ENCODE measurements around the gene NAA60. TPM values are rescaled to one million over a fixed set of nuclear protein-coding genes. Genes with fewer than 3 reads are reported as not detected.

NAA60 gene
- total and polyA plus RNA-seq, 4 donors = 11.3 to 41.3 (median 25.6) TPM

DNA sequence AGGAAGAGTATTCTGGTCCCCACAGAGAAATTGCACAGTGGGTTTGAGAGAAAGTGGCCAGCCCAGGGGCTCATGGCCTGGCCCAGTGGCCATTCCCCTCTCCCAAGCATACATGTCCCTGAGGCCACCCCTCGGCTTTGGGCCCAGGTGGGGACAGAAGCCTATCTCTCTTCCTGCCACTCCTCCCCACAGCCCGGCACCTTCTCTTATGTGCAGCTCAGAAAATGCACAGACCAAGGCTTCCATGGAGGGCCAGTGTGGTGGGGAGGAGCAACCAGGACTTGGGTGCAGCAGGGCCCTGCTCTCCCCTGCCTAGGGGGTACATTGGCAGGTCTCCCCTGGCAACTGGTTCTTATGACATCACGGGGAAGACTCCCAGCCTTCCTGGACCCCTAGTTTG, 51.7 kb downstream of the NAA60 start, which contains the start of gene C16orf90:
Gene C16orf90 (minus strand): TSS at position 314 of the 400 bp plus-strand sequence. CDS start 68 bp downstream, at position 246.
- Histone ChIP-seq H3K4me3 (ENCODE audit: low read depth in 1 of 3, low read length in 3 of 3) (no peak within 1 kb of the TSS), H3K36me3 (ENCODE audit: control insufficient read depth in 4 of 4, insufficient read depth in 3 of 4, low read depth in 1 of 4, low read length in 3 of 4) (no peaks in the 10 kb centered on the region), H3K4me1 (ENCODE audit: control insufficient read depth in 4 of 4, insufficient read depth in 4 of 4, low read length in 3 of 4) (peaks cover 0 to 6% (median 4%) of the 10 kb centered on the region in 4 donors), H3K9ac (ENCODE audit: low read depth in 1 of 2, low read length in 2 of 2) (no peak within 1 kb of the TSS), H3K27ac (ENCODE audit: low read depth in 1 of 2, low read length in 2 of 2) (no peak within 1 kb of the TSS), H3K9me3 (ENCODE audit: control insufficient read depth in 4 of 4, low read length in 3 of 4) (no peaks in the 10 kb centered on the region), H3K27me3 (ENCODE audit: control insufficient read depth in 4 of 4, insufficient read depth in 4 of 4, low read length in 3 of 4) (no peaks in the 10 kb centered on the region)
- TF ChIP-seq HNF4A (conservative IDR thresholded peaks at IDR 0.05) (no peak), YY1 (IDR thresholded peaks at IDR 0.05) (no peak), EGR1 (IDR thresholded peaks at IDR 0.05; ENCODE audit: low read depth in 2 of 2) (no peak), HNF4G (IDR thresholded peaks at IDR 0.05) (no peak), NR2F2 (IDR thresholded peaks at IDR 0.05) (no peak), GABPA (IDR thresholded peaks at IDR 0.05 in 1 of 2, conservative IDR thresholded peaks at IDR 0.05 in 1 of 2) (no peak), SP1 (IDR thresholded peaks at IDR 0.05) (no peak), FOXA1 (IDR thresholded peaks at IDR 0.05) (no peak), RXRA (IDR thresholded peaks at IDR 0.05) (no peak), FOXA2 (IDR thresholded peaks at IDR 0.05) (no peak), JUND (IDR thresholded peaks at IDR 0.05) (no peak), RAD21 (IDR thresholded peaks at IDR 0.05) (no peak), TAF1 (conservative IDR thresholded peaks at IDR 0.05) (no peak)
- TF ChIP-seq, protein P1, sequence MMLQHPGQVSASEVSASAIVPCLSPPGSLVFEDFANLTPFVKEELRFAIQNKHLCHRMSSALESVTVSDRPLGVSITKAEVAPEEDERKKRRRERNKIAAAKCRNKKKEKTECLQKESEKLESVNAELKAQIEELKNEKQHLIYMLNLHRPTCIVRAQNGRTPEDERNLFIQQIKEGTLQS (IDR thresholded peaks at IDR 0.05) = no peak
- TF ChIP-seq, protein P2, sequence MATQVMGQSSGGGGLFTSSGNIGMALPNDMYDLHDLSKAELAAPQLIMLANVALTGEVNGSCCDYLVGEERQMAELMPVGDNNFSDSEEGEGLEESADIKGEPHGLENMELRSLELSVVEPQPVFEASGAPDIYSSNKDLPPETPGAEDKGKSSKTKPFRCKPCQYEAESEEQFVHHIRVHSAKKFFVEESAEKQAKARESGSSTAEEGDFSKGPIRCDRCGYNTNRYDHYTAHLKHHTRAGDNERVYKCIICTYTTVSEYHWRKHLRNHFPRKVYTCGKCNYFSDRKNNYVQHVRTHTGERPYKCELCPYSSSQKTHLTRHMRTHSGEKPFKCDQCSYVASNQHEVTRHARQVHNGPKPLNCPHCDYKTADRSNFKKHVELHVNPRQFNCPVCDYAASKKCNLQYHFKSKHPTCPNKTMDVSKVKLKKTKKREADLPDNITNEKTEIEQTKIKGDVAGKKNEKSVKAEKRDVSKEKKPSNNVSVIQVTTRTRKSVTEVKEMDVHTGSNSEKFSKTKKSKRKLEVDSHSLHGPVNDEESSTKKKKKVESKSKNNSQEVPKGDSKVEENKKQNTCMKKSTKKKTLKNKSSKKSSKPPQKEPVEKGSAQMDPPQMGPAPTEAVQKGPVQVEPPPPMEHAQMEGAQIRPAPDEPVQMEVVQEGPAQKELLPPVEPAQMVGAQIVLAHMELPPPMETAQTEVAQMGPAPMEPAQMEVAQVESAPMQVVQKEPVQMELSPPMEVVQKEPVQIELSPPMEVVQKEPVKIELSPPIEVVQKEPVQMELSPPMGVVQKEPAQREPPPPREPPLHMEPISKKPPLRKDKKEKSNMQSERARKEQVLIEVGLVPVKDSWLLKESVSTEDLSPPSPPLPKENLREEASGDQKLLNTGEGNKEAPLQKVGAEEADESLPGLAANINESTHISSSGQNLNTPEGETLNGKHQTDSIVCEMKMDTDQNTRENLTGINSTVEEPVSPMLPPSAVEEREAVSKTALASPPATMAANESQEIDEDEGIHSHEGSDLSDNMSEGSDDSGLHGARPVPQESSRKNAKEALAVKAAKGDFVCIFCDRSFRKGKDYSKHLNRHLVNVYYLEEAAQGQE (IDR thresholded peaks at IDR 0.05) = no peak
- TF ChIP-seq, protein P3, sequence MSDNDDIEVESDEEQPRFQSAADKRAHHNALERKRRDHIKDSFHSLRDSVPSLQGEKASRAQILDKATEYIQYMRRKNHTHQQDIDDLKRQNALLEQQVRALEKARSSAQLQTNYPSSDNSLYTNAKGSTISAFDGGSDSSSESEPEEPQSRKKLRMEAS (IDR thresholded peaks at IDR 0.05) = no peak
- DNase-seq (ENCODE audit: low spot score) = no peak
- WGBS = 97% methylated on average over 3 of the region's 3 CpGs

DNA sequence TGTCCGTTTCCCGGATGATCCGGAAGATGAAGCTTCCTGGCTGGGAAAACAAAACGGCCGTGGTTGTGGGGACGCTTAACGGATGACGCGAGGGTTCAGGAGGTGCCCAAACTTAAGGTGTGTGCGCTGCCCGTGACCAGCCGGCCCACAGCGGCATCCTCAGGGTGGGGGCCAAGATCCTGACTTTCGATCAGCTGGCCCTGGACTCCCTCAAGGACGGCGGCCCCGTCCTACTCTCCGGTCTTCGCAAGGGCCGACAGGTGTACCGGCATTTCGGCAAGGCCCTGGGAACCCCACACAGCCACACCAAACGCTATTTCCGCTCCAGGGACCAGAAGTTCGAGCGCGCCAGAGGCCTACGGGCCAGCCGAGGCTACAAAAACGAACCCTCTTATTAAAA, 52.9 kb downstream of the NAA60 start:
- Histone ChIP-seq H3K36me3 (ENCODE audit: control insufficient read depth in 4 of 4, insufficient read depth in 3 of 4, low read depth in 1 of 4, low read length in 3 of 4) (no peaks in the 10 kb centered on the region), H3K9me3 (ENCODE audit: control insufficient read depth in 4 of 4, low read length in 3 of 4) (no peaks in the 10 kb centered on the region), H3K27ac (ENCODE audit: low read depth in 1 of 2, low read length in 2 of 2) (no peak overlapping the region), H3K27me3 (ENCODE audit: control insufficient read depth in 4 of 4, insufficient read depth in 4 of 4, low read length in 3 of 4) (no peaks in the 10 kb centered on the region), H3K4me1 (ENCODE audit: control insufficient read depth in 4 of 4, insufficient read depth in 4 of 4, low read length in 3 of 4) (peaks cover 0 to 9% (median 1%) of the 10 kb centered on the region in 4 donors), H3K4me3 (ENCODE audit: low read depth in 1 of 3, low read length in 3 of 3) (no peak overlapping the region), H3K9ac (ENCODE audit: low read depth in 1 of 2, low read length in 2 of 2) (no peak overlapping the region)
- no peak for DNase-seq (ENCODE audit: low spot score)
- WGBS = 96% methylated on average over 30 of the region's 30 CpGs
- TF ChIP-seq HNF4A (conservative IDR thresholded peaks at IDR 0.05) = no peak
- TF ChIP-seq EGR1 (IDR thresholded peaks at IDR 0.05; ENCODE audit: low read depth in 2 of 2) = no peak
- TF ChIP-seq HNF4G (IDR thresholded peaks at IDR 0.05) = no peak
- TF ChIP-seq FOXA2 (IDR thresholded peaks at IDR 0.05) = no peak
- no peak for TF ChIP-seq GABPA (IDR thresholded peaks at IDR 0.05 in 1 of 2, conservative IDR thresholded peaks at IDR 0.05 in 1 of 2)
- no peak for TF ChIP-seq NR2F2 (IDR thresholded peaks at IDR 0.05)
- no peak for TF ChIP-seq FOXA1 (IDR thresholded peaks at IDR 0.05)
- TF ChIP-seq, protein P1 (IDR thresholded peaks at IDR 0.05) = no peak
- TF ChIP-seq, protein P2 (IDR thresholded peaks at IDR 0.05) = no peak
- no peak for TF ChIP-seq TAF1 (conservative IDR thresholded peaks at IDR 0.05)
- no peak for TF ChIP-seq SP1 (IDR thresholded peaks at IDR 0.05)
- TF ChIP-seq RAD21 (IDR thresholded peaks at IDR 0.05) = no peak
- TF ChIP-seq, protein P4, sequence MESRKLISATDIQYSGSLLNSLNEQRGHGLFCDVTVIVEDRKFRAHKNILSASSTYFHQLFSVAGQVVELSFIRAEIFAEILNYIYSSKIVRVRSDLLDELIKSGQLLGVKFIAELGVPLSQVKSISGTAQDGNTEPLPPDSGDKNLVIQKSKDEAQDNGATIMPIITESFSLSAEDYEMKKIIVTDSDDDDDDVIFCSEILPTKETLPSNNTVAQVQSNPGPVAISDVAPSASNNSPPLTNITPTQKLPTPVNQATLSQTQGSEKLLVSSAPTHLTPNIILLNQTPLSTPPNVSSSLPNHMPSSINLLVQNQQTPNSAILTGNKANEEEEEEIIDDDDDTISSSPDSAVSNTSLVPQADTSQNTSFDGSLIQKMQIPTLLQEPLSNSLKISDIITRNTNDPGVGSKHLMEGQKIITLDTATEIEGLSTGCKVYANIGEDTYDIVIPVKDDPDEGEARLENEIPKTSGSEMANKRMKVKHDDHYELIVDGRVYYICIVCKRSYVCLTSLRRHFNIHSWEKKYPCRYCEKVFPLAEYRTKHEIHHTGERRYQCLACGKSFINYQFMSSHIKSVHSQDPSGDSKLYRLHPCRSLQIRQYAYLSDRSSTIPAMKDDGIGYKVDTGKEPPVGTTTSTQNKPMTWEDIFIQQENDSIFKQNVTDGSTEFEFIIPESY (IDR thresholded peaks at IDR 0.05) = no peak
- TF ChIP-seq YY1 (IDR thresholded peaks at IDR 0.05) = no peak
- no peak for TF ChIP-seq RXRA (IDR thresholded peaks at IDR 0.05)
- TF ChIP-seq, protein P3 (IDR thresholded peaks at IDR 0.05) = no peak
- TF ChIP-seq, protein P5, sequence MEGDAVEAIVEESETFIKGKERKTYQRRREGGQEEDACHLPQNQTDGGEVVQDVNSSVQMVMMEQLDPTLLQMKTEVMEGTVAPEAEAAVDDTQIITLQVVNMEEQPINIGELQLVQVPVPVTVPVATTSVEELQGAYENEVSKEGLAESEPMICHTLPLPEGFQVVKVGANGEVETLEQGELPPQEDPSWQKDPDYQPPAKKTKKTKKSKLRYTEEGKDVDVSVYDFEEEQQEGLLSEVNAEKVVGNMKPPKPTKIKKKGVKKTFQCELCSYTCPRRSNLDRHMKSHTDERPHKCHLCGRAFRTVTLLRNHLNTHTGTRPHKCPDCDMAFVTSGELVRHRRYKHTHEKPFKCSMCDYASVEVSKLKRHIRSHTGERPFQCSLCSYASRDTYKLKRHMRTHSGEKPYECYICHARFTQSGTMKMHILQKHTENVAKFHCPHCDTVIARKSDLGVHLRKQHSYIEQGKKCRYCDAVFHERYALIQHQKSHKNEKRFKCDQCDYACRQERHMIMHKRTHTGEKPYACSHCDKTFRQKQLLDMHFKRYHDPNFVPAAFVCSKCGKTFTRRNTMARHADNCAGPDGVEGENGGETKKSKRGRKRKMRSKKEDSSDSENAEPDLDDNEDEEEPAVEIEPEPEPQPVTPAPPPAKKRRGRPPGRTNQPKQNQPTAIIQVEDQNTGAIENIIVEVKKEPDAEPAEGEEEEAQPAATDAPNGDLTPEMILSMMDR (IDR thresholded peaks at IDR 0.05; ENCODE audit: low read depth, low read length, missing input control) = no peak
- no peak for TF ChIP-seq JUND (IDR thresholded peaks at IDR 0.05)

All from liver (tissue), 9 donors.